DND-41 (cell line): ENCODE results near the gene SYTL4.

Experiments
- CTCF ChIP-seq: IDR thresholded peaks from 2 replicates; pipeline ENCODE4 v1.5.1; 2012; ENCODE audit warnings: borderline replicate concordance, low read length, moderate library complexity, mild to moderate bottlenecking; ENCODE audit not compliant: poor library complexity, severe bottlenecking; ENCODE audit errors: extremely low read depth
- EZH2 ChIP-seq: IDR thresholded peaks from 3 replicates; pipeline ENCODE4 v1.6.1; 2012; ENCODE audit warnings: borderline replicate concordance, low read depth, mild to moderate bottlenecking, moderate library complexity, low read length, inconsistent platforms; ENCODE audit not compliant: severe bottlenecking

- TF ChIP-seq CTCF (no peak), EZH2 (no peak)
Observed at GRCh38 chrX:100674705-100675104, 57.2 kb downstream of the SYTL4 start.
